ENCODE data around the gene SPATA2L. TPM values are rescaled to one million over a fixed set of nuclear protein-coding genes. Genes with fewer than 3 reads are reported as not detected.
"Not testable (repeated sequence)": the region's sequence is repeated elsewhere in the genome, so short reads cannot be mapped to it uniquely, and the experiment has no call there.

SPATA2L gene
- total RNA-seq, 1 donor from 2014 or later: 15.4 TPM

DNA sequence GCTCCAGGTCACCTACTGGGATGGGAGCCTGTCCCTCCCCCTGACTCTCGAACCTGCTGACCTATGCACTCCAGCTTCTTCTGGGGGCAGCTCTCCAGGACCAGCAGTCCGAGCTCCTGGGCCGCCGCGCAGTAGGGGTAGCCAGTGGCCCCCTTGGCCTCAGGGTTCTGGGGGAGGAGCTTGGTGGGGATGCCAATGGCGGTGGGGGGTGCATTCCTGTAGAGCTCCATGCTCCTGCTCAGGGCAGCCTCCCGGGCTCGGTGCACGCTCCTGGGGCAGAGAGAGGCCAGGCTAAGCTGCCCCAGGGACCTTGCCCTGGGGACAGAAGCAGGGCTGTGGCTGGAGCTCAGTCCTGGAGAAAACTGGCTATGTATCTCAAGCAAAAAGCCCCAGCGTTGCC, 7.7 kb upstream of the SPATA2L start:
- no peak for DNase-seq (ENCODE audit: low read depth)

DNA sequence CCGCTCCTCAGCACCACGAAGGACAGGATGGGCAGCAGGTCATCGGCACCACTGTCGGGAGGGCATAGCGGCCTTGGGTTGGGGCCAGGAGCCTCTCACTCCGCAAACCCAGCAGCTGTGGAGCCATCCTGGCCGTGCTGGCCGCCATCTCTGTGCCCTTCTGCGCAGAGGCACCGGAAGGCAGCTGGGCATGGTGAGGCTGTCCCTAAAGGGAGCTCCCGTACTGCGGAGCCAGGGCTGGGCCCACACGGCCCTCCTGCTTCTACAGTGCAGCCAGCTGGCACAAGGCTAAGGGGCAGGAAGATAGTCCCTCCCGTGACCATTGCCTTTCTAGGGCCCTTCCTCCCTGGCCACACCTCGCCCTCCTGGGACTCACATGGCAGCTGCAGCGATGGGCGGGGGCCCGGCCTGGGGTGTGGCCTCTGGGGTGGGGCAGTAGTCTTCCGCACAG, 7.0 kb upstream of the SPATA2L start:
- DNase-seq (ENCODE audit: low read depth): peak; percentile 68

DNA sequence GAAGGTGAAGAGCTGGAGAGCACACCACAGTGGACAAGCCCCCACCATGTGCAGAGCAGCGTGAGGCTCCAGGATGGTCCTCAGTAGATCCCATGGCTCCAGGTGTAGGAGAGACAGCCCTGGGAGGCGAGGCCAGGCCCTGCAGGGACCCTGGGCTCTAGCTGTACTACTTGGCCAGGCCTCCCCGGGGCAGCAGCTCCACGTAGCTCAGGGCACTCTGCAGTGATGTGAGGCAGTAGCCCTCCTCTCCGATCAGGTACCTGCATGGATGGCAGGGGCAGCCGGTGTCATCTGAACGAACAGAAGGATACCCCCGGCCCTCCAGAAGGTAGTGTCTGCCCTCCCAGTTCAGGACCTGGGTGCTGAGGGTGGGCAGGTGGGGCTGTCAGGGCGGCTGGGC, 6.2 kb upstream of the SPATA2L start:
- DNase-seq (ENCODE audit: low read depth): no peak

DNA sequence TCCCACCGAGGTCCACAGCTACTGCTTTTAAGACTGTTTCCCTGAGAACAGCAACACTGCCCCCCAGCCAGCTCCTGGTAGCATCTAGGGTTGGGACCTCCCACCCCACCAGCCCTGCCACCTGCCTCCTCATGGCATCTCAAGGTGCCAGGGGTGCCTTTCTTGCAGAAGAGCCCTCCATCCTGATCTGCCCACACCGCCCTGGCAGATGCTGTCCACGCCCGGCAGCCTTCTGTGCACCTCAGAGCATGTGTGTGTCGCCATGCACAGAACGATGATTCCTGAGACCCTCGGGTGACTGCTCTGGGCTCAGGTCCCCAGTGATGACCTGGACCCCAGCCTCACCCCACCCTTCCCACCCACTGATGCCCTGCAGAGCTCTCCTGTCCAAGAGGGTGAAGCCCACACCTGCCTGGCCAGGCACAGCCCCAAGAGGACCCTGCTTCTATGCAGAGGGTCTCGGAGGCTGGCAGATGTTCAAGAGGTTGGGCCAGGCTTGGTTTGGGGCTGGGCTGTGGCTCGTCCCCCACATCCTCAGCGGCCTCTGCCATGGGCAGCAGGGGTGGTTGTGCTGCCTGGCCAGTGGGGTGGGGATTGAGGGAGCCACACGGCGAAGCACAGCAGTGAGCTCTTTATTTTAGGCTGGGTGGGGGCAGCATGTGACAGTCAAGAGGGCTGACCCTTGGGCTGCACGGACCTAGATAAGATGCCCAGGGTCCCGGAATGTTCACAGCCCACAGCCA, 5.2 kb upstream of the SPATA2L start:
- DNase-seq (ENCODE audit: low read depth): no peak

GRCh38 chr16:89705006-89705405, 3.5 kb upstream of the SPATA2L start:
- no peak for DNase-seq (ENCODE audit: low read depth)

DNA sequence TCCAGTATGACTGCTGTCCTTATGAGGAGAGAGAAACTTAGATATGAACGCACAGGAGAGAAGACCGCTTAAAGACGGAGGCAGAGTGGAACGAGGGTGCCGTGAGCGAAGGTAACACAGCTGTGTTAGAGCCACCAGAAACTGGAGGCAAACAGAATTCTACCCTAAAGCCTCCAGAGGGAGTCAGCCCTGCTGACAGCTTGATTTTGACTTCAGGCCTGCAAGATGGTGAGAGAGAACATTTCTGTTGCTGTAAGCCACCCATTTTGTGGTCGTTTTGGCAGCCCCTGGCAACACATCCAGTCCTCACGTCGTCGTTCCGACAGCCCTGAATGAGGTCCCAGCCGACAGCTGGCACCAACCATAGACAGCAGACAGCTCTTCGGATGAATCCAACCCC, 2.8 kb upstream of the SPATA2L start:
- DNase-seq (ENCODE audit: low read depth): no peak

GRCh38 chr16:89700649-89701424, 668 bp downstream of the SPATA2L start:
- peak; percentile 19 for DNase-seq (ENCODE audit: low read depth)

DNA sequence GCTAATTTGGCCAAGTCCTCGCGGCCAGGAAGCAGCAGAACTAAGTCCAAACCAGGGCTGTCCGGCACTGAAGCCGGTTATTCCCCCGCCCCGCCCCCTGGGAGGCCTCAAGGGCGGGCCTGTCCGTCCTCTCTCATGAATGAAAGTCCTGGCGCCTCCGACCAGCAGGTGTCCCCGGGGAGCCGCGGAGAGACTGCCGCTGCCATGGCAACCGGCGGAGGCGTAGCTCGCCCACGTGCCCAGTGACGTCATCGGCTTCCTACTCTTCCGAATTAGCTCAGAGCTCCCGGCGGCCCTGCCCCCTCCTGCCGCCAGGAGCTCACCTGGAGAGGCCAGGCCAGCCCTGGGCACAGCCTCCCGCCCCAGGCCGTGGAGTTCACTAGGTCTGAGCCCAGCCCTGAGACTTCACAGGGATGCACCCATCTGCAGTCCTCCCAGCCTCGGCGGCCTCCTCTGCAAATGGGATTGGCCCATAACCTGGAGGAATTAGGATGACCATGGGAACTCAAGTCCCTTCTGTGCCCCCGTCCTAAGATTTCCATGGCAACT, 1.3 kb downstream of the SPATA2L start:
- DNase-seq (ENCODE audit: low read depth): peak; percentile 96

DNA sequence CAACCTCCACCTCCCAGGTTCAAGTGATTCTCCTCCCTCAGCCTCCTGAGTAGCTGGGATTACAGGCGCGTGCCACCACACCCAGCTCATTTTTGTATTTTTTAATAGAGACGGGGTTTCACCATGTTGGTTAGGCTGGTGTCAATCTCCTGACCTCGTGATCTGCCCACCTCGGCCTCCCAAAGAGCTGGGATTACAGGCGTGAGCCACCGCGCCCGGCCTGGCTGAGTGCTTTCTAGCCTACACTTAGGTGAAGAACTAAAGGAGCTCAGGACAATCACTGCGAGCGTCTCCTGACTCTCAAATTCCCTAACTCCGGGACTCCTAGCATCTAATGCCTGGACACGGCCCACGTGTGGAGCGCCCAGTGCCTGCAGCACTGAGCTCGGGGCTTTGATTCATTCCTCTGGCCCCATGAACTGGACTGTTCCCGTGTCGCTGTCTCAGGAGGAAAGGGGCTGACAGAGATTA, 1.8 kb downstream of the SPATA2L start:
- DNase-seq (ENCODE audit: low read depth): not testable (repeated sequence)

GRCh38 chr16:89698717-89699116, 2.8 kb downstream of the SPATA2L start:
- DNase-seq (ENCODE audit: low read depth): not testable (repeated sequence)

GRCh38 chr16:89697616-89698331, 3.7 kb downstream of the SPATA2L start:
- DNase-seq (ENCODE audit: low read depth): no peak

DNA sequence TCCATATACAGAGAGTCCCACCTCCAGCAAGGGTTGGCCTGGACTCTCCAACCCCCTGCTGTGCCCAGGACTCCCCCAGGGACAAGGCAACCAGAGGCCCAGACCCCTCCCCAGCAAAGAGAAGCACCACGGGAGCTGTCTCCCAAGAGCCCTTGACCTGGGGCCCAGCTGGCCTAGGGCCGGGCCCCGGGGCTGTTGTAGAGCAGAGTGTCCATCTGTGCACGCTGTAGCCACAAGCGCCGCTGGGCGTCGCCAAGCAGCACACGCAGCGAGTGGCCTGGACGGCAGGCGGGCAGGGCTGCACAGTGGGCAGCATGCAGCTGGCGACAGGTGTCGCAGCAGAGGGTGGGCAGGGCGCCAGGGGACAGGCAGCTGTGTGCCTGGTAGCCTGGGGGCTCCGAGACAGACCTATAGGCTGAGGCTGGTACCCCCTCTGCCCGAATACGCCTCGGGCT, 4.3 kb downstream of the SPATA2L start:
- peak; percentile 45 for DNase-seq (ENCODE audit: low read depth)

DNA sequence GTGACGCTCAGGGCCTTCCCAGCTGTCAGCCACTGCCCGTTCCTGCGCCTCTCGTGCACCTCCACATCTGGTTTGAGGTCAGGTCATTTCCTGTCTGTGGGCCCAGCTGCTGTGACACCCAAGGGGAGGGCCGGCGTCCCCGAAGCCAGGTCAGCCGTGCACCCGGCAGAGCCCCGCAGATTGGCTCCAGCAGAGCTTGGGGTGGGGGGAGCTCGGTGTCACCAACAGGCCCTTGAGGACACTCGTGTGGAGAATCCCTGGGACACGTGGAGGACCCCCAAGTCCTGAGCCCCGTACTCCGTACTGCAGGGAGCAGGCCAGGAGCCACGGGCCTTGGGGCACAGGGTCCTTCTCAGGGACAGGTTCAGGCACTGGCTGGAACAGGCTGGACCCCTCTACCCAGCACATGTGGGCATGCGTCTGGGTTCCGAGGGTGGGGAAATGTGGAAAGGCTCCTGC, 4.8 kb downstream of the SPATA2L start:
- DNase-seq (ENCODE audit: low read depth): no peak

DNA sequence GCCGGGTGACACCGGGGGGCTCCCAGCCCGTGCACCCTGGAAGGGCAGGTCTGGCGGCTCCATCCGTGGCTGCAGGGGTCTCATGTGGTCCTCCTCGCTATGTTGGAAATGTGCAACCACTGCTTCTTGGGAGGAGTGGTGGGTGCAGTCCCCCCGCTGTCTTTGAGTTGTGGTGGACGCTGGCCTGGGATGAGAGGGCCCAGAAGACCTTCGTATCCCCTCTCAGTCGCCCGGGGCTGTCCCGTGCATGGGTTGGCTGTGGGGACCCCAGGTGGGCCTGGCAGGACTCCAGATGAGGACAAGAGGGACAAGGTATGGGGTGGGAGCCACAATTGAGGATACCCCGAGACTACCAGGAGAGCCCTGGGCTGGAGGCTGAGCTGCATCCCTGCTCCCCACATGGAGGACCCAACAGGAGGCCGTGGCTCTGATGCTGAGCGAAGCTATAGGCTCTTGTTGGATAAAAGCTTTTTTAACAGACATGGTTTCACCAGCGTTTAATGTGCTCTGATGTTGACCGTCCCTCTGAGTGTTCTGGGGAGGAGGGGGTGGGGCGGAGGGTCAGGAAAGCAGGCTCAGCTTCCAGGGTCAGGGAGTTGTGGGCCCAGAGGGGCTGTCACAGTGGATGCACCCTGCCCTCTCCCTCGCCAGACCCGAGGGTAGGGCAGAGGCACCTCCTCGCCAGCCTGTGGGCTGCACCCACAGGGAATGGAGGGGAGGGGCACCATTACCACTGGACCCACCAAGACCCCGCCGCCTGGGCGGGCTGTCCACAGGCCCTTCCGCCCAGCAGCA, 5.4 kb downstream of the SPATA2L start:
- no peak for DNase-seq (ENCODE audit: low read depth)

- no peak for DNase-seq (ENCODE audit: low read depth)
Observed at GRCh38 chr16:89695086-89695874, 6.2 kb downstream of the SPATA2L start.

DNA sequence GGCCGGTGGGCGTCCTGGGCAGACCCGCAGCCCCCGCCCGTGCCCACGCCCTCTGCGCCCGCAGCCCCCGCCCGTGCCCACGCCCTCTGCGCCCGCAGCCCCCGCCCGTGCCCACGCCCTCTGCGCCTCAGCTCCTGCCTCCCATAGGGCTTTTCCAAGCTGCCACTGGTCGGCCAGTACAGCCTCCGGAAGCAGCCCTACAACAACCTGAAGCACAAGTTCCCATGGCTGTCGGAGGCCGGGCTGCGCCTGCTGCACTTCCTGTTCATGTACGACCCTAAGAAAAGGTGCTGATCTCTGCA, 6.8 kb downstream of the SPATA2L start:
- DNase-seq (ENCODE audit: low read depth): not testable (repeated sequence)

- no peak for DNase-seq (ENCODE audit: low read depth)
Observed at GRCh38 chr16:89693931-89694783, 7.3 kb downstream of the SPATA2L start.

DNA sequence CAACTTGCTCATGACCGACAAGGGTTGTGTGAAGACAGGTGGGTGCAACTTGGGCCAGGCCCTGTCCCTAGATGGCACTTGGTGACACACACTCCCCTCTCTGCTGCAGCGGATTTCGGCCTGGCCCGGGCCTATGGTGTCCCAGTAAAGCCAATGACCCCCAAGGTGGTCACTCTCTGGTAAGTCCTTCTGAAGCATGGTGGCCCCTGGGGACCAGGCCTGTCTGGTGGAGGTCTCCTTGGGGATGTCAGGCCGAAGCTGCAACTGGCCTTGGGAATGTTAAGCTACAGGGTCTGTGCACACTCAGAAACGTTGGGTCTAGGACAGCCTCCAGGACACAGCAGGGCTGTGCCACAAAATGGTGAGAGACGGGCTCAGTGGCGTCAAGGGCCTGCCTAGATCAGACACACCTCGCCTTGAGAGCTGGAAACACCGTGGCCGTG, 8.2 kb downstream of the SPATA2L start:
- DNase-seq (ENCODE audit: low read depth): no peak
